SU-DHL-6 (cell line): ENCODE measurements around the gene SUGCT.

Source experiments
- EZH2phosphoT487 ChIP-seq: fragments of 200-600 bp; sonication (generic), shearing (Covaris generic); conservative IDR thresholded peaks from 2 replicates; pipeline ENCODE4 v1.6.1; 2018; ENCODE audit warnings: mild to moderate bottlenecking, antibody characterized with exemption, low read length, moderate library complexity, mixed read lengths
- TF ChIP-seq, protein P1 (sequence below): fragments of 200-600 bp; sonication (generic); IDR thresholded peaks from one replicate; pipeline ENCODE4 v1.5.1; 2017; ENCODE audit warnings: antibody characterized with exemption, mild to moderate bottlenecking, low read length, moderate library complexity; ENCODE audit not compliant: insufficient read depth, poor library complexity, severe bottlenecking

DNA sequence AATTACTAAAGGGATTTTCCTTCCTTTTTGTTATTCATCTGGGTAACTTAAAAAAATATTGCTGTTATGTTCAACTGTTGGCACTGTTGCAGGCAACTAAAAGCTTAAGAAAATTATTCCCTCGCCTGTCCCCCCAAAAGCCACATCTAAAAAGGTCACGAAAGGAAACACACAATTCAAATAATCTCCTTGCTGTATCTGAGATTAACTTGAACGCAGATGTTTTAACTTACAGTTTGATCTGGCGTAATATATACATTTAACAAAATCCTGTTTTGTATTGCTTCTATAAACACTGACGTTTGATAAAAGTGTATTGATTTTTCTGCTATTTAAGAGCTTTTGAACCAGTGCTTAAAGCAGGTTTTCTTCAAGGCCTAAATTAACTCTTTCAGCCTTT lies 432.1 kb downstream of the SUGCT start:
- TF ChIP-seq, protein P1, sequence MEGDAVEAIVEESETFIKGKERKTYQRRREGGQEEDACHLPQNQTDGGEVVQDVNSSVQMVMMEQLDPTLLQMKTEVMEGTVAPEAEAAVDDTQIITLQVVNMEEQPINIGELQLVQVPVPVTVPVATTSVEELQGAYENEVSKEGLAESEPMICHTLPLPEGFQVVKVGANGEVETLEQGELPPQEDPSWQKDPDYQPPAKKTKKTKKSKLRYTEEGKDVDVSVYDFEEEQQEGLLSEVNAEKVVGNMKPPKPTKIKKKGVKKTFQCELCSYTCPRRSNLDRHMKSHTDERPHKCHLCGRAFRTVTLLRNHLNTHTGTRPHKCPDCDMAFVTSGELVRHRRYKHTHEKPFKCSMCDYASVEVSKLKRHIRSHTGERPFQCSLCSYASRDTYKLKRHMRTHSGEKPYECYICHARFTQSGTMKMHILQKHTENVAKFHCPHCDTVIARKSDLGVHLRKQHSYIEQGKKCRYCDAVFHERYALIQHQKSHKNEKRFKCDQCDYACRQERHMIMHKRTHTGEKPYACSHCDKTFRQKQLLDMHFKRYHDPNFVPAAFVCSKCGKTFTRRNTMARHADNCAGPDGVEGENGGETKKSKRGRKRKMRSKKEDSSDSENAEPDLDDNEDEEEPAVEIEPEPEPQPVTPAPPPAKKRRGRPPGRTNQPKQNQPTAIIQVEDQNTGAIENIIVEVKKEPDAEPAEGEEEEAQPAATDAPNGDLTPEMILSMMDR = no peak
- TF ChIP-seq EZH2phosphoT487 = no peak
